K562 (cell line): Measurements from ENCODE around the gene SLC49A3.

Experiments
- MBD2 ChIP-seq: sonication (generic); IDR thresholded peaks from 2 replicates; pipeline ENCODE4 v1.6.1; 2016; ENCODE audit warnings: low read depth, borderline replicate concordance
- TBP ChIP-seq: optimal IDR thresholded peaks from 2 replicates; pipeline ENCODE3; 2011; ENCODE audit warnings: low read depth, low read length, improper control_type of control experiment
- TCF7 ChIP-seq: sonication (generic); IDR thresholded peaks from 2 replicates; pipeline ENCODE4 v1.6.1; 2016; ENCODE audit warnings: antibody characterized with exemption, borderline replicate concordance
- ZNF444 ChIP-seq: fragments of 250-450 bp; sonication (Bioruptor Pico); IDR thresholded peaks from 2 replicates; pipeline ENCODE4 v1.4.0; 2020; ENCODE audit warnings: mild to moderate bottlenecking, moderate library complexity
- TF ChIP-seq, protein P1 (sequence below), 3 experiments: IDR thresholded peaks in 2 of 3; conservative IDR thresholded peaks in 1 of 3; 2 replicates each; pipeline ENCODE4 v1.5.1; 2011 to 2012; ENCODE audit warnings: low read length in 3 of 3, mild to moderate bottlenecking in 3 of 3, control low read depth in 2 of 3, improper control_type of control experiment in 1 of 3, inconsistent platforms in 1 of 3, low read depth in 1 of 3, mixed read lengths in 1 of 3, moderate library complexity in 1 of 3; ENCODE audit not compliant: insufficient read depth in 2 of 3

DNA sequence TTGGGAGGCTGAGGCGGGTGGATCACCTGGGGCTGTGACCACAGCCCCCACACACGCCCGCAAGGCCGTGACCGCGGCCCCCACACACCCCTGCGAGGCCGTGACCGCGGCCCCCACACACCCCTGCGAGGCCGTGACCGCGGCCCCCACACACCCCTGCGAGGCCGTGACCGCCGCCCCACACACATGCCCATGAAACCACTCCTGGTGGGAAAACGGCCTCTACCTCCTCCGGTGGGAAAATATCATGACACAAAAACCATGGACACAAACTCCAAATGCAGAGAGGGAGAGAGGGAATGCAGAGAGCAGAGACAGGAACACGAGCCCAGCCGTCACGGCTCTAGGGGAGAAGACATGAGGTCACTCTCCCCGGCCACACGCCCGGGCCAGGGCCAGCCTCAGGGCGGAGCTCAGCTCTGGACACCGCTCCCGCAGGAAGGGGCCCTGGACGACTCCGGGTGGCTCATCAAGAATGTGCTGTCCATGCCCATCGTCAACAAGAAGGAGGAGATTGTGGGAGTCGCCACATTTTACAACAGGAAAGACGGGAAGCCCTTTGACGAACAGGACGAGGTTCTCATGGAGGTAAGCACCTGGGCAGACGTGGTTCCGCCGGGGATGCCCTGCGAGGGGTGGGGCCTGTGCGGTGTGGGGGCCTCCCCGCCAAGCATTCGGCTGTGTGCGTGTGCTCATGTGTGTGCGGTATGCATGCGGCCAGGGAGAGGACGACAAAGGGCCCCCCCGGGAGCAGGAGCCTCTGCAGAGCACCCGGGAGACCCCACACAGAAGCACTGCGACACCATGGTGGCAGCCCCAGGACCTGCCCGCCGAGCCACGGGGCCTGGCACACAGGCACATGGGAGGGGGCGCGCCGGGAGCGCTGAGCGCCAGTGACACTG lies 32.3 kb downstream of the SLC49A3 start:
- no peak for TF ChIP-seq TBP
- TF ChIP-seq ZNF444 (CRISPR knock-in tag) = no peak
- TF ChIP-seq, protein P1, sequence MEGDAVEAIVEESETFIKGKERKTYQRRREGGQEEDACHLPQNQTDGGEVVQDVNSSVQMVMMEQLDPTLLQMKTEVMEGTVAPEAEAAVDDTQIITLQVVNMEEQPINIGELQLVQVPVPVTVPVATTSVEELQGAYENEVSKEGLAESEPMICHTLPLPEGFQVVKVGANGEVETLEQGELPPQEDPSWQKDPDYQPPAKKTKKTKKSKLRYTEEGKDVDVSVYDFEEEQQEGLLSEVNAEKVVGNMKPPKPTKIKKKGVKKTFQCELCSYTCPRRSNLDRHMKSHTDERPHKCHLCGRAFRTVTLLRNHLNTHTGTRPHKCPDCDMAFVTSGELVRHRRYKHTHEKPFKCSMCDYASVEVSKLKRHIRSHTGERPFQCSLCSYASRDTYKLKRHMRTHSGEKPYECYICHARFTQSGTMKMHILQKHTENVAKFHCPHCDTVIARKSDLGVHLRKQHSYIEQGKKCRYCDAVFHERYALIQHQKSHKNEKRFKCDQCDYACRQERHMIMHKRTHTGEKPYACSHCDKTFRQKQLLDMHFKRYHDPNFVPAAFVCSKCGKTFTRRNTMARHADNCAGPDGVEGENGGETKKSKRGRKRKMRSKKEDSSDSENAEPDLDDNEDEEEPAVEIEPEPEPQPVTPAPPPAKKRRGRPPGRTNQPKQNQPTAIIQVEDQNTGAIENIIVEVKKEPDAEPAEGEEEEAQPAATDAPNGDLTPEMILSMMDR (IDR thresholded peaks at IDR 0.05 in 2 of 3, conservative IDR thresholded peaks at IDR 0.05 in 1 of 3; ENCODE audit: insufficient read depth in 2 of 3, low read depth in 1 of 3, low read length in 3 of 3) = no peak
- no peak for TF ChIP-seq TCF7
- TF ChIP-seq MBD2 = no peak
